Effector memory CD4-positive, alpha-beta T cell (primary cell): ENCODE measurements around the gene FBXL17.

ENCODE experiments used
- DNase-seq, 3 donors: peaks; one replicate each; pipeline ENCODE4 v3.0.0-alpha.2; 2020
- H3K27ac ChIP-seq: 2 replicates; pipeline ENCODE4 v1.7.0; 2013; ENCODE audit warnings: mild to moderate bottlenecking, low read length, moderate library complexity; ENCODE audit not compliant: insufficient read depth, poor library complexity, severe bottlenecking
- H3K27me3 ChIP-seq: replicated peaks from 2 replicates; pipeline ENCODE4 v1.7.0; 2013; ENCODE audit warnings: mild to moderate bottlenecking, low read length; ENCODE audit not compliant: insufficient read depth, control insufficient read depth, poor library complexity, severe bottlenecking
- H3K36me3 ChIP-seq: 2 replicates; pipeline ENCODE4 v1.7.0; 2013; ENCODE audit warnings: mild to moderate bottlenecking, low read length, moderate library complexity; ENCODE audit not compliant: control insufficient read depth, insufficient read depth
- H3K4me1 ChIP-seq: 2 replicates; pipeline ENCODE4 v1.7.0; 2013; ENCODE audit warnings: low read length, mild to moderate bottlenecking; ENCODE audit not compliant: control insufficient read depth, insufficient read depth, poor library complexity, severe bottlenecking
- H3K4me3 ChIP-seq: 2 replicates; pipeline ENCODE4 v1.7.0; 2013; ENCODE audit warnings: low read length, low read depth, mild to moderate bottlenecking; ENCODE audit not compliant: insufficient read depth, poor library complexity, severe bottlenecking
- H3K9me3 ChIP-seq: 2 replicates; pipeline ENCODE4 v1.7.0; 2013; ENCODE audit warnings: mild to moderate bottlenecking, low read length, moderate library complexity; ENCODE audit not compliant: control insufficient read depth

Gene FBXL17

GRCh38 chr5:108233617-108234155, 148.2 kb downstream of the FBXL17 start:
- Histone ChIP-seq H3K36me3 (no peaks in the 10 kb centered on the region), H3K9me3 (no peaks in the 10 kb centered on the region), H3K27me3 (no peaks in the 10 kb centered on the region), H3K4me1 (no peaks in the 10 kb centered on the region), H3K4me3 (no peak overlapping the region), H3K27ac (no peak overlapping the region)
- DNase-seq: no peak

GRCh38 chr5:108232805-108233204, 149.1 kb downstream of the FBXL17 start:
- Histone ChIP-seq H3K4me1 (no peaks in the 10 kb centered on the region), H3K27me3 (no peaks in the 10 kb centered on the region), H3K36me3 (no peaks in the 10 kb centered on the region), H3K27ac (no peak overlapping the region), H3K9me3 (no peaks in the 10 kb centered on the region), H3K4me3 (no peak overlapping the region)
- no peak for DNase-seq

GRCh38 chr5:108222011-108222410, 159.9 kb downstream of the FBXL17 start:
- H3K9me3 ChIP-seq: no peaks in the 10 kb centered on the region
- no peaks in the 10 kb centered on the region for H3K27me3 ChIP-seq
- peaks cover 3% of the 10 kb centered on the region for H3K36me3 ChIP-seq
- no peak overlapping the region for H3K4me3 ChIP-seq
- no peak overlapping the region for H3K27ac ChIP-seq
- no peaks in the 10 kb centered on the region for H3K4me1 ChIP-seq
- no peak for DNase-seq

GRCh38 chr5:108220834-108221233, 161.1 kb downstream of the FBXL17 start:
- no peak overlapping the region for H3K27ac ChIP-seq
- DNase-seq: no peak
- H3K36me3 ChIP-seq: peaks cover 3% of the 10 kb centered on the region
- no peaks in the 10 kb centered on the region for H3K27me3 ChIP-seq
- no peaks in the 10 kb centered on the region for H3K4me1 ChIP-seq
- H3K4me3 ChIP-seq: no peak overlapping the region
- no peaks in the 10 kb centered on the region for H3K9me3 ChIP-seq

- Histone ChIP-seq H3K9me3 (no peaks in the 10 kb centered on the region), H3K27me3 (no peaks in the 10 kb centered on the region), H3K36me3 (peaks cover 3% of the 10 kb centered on the region), H3K4me3 (no peak overlapping the region), H3K4me1 (no peaks in the 10 kb centered on the region), H3K27ac (no peak overlapping the region)
- no peak for DNase-seq
Measured at GRCh38 chr5:108216890-108217289, 165.0 kb downstream of the FBXL17 start.

- no peak overlapping the region for H3K27ac ChIP-seq
- no peaks in the 10 kb centered on the region for H3K9me3 ChIP-seq
- no peak for DNase-seq
- H3K4me1 ChIP-seq: no peaks in the 10 kb centered on the region
- H3K36me3 ChIP-seq: peaks cover 3% of the 10 kb centered on the region
- no peak overlapping the region for H3K4me3 ChIP-seq
- no peaks in the 10 kb centered on the region for H3K27me3 ChIP-seq
Measured at GRCh38 chr5:108214857-108215256, 167.0 kb downstream of the FBXL17 start.

- Histone ChIP-seq H3K27me3 (no peaks in the 10 kb centered on the region), H3K27ac (no peak overlapping the region), H3K4me1 (no peaks in the 10 kb centered on the region), H3K9me3 (no peaks in the 10 kb centered on the region), H3K36me3 (no peaks in the 10 kb centered on the region), H3K4me3 (no peak overlapping the region)
- DNase-seq: no peak
Measured at GRCh38 chr5:108212775-108213346, 169.0 kb downstream of the FBXL17 start.

GRCh38 chr5:108206707-108207106, 175.2 kb downstream of the FBXL17 start:
- DNase-seq: no peak
- no peaks in the 10 kb centered on the region for H3K36me3 ChIP-seq
- no peak overlapping the region for H3K27ac ChIP-seq
- no peak overlapping the region for H3K4me3 ChIP-seq
- H3K4me1 ChIP-seq: no peaks in the 10 kb centered on the region
- no peaks in the 10 kb centered on the region for H3K9me3 ChIP-seq
- no peaks in the 10 kb centered on the region for H3K27me3 ChIP-seq

GRCh38 chr5:108201721-108202120, 180.2 kb downstream of the FBXL17 start:
- Histone ChIP-seq H3K27me3 (no peaks in the 10 kb centered on the region), H3K4me3 (no peak overlapping the region)

GRCh38 chr5:108196276-108196675, 185.6 kb downstream of the FBXL17 start:
- no peak overlapping the region for H3K4me3 ChIP-seq
- no peaks in the 10 kb centered on the region for H3K4me1 ChIP-seq
- DNase-seq: no peak
- no peaks in the 10 kb centered on the region for H3K36me3 ChIP-seq
- no peak overlapping the region for H3K27ac ChIP-seq
- H3K27me3 ChIP-seq: no peaks in the 10 kb centered on the region
- no peaks in the 10 kb centered on the region for H3K9me3 ChIP-seq

More at GRCh38 chr5:108201721-108202120, 180.2 kb downstream of the FBXL17 start:
- no peaks in the 10 kb centered on the region for H3K9me3 ChIP-seq
- no peak overlapping the region for H3K27ac ChIP-seq
- DNase-seq: no peak
- H3K4me1 ChIP-seq: no peaks in the 10 kb centered on the region
- no peaks in the 10 kb centered on the region for H3K36me3 ChIP-seq
